NCI-H526 (cell line): Measurements from ENCODE around the gene TCHHL1.
"Not testable (repeated sequence)": the region's sequence is repeated elsewhere in the genome, so short reads cannot be mapped to it uniquely, and the experiment has no call there.

Experiments used
- DNase-seq, 2 experiments: peaks; one replicate each; lab custom pipeline; 2025; lab: John Stamatoyannopoulos, UW

TCHHL1 gene

DNA sequence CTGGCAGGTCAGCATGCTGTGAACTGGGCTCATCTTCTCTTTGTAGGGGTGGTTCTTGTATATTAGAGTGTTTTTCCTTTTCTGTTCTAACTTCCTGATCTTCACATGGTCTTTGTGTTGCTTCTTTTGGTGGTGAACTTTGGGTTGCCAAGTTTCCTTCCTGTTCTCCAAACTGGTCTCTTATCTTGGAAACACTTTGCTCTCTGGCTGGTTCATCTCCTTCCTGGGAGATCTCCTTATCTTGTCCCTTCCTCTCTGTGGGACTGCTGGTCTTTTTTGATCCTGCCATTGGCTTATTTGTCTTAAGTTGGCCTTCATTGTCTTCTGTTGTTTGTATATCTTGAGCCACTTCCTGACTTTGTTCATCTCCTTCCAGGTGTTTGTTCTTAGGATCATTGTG, 2.1 kb downstream of the TCHHL1 start:
- DNase-seq: no peak

DNA sequence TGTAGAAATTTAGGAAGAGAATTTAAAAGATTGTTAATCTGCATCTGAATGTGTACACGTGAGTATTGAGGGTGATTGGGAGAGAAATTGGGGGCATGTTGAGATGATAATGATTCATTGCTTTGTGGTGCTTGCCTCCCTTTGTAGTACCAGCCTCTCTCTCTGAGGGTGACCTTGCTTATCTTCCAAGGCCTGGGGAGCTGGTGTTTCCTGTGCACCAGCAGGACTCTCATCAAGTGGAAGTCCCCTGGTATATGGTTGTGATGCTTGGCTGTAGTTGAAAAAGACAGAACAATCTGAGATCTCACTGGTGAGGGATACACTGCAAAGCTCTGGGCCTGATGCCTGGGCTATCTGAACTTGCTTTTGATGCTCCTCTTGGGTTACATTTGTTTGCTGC, 4.0 kb downstream of the TCHHL1 start:
- DNase-seq: no peak

DNA sequence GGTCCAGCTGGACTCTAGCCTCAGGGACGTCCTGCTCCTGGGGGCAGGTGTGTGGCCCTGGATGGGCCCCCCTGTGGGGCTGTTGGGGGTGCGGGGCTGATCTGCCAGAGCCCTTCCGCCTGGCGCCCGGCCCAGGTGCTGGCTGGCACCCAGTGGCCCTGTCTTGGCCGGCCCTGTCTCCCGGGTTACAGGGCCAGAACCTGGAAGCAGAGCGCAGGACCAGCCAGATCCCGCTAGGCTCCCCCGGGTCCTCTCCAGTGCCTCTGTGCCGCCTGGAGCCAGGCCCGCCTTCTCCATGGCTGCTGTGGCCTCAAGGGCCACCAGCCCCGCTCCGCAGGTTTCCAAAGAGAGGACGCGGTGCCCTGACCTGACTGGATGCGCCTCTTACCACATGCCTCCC, 7.8 kb downstream of the TCHHL1 start:
- not testable (repeated sequence) for DNase-seq

DNA sequence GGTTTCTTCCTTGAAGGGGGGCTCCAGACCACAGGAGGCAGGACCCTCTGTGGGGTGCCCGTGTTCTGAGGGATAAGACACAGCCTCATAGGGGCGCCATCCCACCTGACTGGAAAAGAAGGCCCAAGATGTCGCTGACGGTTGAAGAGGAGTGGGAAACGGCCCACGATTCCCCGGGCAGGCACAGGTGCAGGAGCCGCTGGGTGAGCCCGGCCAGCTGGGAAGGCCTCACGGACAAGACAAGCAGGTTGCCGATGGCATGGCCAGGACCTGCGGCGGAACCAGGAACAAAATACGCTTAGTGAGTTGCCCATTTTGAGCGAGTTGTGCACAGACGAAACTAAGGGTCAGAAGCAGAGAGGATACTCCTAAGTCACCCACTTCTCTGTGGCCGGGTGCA, 8.4 kb downstream of the TCHHL1 start:
- DNase-seq: not testable (repeated sequence)

DNA sequence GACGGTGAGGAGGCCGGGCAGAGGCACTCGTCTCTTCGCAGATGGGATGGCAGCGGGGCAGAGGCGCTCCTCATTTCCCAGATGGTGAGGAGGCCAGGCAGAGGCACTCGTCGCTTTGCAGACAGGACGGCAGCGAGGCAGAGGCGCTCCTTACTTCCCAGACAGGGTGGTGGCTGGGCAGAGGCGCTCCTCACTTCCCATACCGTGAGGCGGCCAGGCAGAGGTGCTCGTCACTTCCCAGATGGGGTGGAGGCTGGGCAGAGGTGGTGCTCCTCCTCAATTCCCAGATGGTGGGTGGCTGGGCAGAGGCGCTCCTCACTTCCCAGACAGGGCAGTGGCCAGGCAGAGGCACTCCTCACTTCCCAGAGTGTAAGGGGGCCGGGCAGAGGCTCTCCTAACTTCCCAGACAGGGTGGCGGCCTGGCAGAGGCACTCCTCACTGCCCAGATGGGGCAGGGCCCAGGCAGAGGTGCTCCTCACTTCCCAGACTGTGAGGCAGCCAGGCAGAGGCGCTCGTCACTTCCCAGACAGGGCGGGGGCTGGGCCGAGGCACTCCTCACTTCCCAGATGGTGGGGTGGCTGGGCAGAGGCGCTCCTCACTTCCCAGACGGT, 9.9 kb downstream of the TCHHL1 start:
- DNase-seq: no peak

DNA sequence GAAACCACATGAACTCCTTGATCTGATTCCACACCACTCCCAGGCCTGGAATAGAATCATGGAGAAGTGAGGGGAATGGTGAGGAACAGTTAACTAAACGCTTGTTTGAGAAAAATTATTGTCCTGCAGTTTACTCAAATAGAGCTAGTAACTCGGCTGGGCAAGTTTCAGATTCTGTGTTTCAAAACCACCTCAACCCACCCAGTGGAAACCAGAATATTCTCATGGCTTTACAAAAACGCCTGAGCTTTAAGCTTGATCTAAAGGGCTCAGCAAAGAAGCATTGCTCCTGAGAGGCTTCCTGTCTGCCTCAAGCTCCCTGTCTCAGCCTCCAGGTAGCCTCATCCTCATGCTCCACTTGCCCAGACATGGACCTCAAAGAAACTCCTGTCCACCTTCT, 16.6 kb downstream of the TCHHL1 start:
- DNase-seq: no peak

DNA sequence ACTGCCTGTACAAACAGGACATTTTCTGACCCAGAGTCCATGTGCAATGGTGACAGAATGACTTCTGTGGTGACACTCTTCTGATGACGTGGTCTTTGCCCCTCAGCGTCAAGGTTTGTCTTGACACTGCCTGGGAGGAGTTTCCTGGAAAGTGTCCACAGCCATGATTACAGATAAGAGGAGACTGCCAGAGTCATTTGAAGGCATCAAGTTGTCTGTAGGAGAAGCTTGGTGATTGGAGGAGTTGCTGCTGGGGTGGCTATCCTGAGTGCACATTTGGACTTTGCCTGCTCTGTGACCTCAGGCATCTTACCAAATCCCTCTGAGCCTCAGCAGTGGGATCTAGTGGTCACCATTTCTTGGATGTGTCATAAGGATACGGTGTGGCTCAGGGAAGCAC, 17.7 kb downstream of the TCHHL1 start:
- DNase-seq: no peak

DNA sequence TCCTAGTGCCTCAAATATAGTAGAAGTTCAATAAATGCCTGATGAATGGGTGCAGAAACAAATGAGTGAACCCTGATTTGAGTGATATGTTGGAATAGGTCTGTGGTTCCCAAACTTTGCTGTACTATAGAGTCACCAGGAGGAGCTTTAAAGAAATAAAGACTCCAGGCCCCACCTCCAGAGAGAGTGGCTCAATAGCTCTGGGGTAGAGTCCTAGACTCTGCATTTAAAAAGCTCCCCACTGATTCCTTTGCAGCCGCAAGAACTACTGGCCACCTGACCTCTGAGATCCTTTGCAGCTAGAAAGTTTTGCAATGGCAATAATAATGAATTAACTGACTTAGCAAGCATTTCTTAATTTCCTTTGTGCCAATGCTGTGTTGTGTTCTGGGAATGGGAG, 20.9 kb downstream of the TCHHL1 start:
- DNase-seq: no peak

DNA sequence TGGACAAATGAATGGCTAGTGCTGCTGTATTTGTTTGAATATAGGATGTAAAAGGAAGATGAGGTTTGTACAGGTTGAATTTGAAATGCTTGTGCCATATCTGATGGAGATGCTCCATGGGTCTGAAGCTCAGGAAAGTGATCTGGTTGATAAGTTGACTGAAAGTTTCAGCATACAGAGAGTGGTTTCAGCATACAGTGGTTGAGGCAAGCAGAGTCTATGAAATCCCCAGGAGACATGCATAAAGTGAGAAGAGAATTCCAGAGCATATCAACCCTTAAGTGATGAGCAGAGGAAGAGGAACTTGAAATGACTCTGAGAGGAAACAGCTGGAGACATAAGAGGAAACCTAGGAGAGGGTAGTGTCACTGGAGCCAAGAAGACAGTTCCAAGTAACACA, 21.7 kb downstream of the TCHHL1 start:
- DNase-seq: no peak

DNA sequence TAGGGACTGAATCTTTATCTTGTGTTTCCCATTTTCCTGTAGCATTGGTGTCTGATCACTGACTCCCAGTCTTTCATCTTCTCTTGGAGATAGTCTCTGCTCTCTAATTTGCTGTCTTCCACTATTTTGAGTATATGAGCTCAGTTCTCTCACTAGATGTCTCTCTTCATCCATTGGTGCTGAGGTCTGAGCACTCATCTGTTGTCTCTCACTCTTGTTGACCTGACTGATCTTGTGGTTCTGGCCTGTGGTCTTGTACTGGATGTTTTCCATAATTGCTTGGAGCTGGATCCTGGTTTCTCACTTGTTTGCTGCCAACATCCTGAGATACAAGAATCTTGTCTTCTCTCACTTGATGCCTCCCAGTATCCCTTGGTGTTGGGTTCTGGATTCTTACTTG, 26.9 kb downstream of the TCHHL1 start:
- no peak for DNase-seq

DNA sequence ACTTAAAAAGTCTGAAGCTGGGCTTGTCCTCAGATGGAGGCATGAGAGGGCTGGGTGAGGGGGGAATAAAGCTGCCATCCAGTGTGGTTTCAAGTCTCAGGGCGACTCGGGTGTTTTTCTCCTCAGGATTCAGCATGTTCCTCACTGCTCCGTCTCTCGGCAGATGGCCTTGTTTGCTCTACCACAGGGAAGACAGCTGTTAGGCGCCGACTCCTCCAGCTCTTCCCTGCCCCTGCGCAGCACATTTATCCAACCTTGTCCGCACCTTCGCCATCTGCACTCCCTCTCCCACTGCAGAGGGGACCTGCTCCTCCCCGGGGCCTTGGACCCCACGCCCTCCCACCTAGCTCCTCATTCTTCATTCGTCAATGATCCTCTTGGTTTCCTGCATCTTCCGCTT, 35.5 kb downstream of the TCHHL1 start:
- peak in 1 of 2 experiments; percentile 57 for DNase-seq

DNA sequence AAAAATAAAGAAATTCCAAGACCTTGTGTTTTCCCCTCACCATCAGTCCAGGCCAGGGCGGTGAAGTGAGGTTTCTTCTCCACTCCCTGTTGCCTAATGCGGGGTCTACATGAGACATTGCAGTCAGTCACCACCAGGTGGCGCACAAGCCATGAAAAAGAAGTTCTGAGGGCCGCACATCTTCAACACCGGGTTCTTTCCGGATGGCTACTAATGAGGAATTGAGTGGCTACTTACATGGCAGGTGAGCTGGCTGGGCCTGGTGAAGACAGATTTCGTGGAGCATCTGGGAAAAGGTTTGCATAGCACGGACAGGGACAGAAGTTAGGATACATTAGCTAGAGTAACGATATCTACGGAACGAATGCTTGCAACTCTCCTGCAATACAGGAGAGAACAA, 36.3 kb downstream of the TCHHL1 start:
- peak; percentile 85 to 96 for DNase-seq

DNA sequence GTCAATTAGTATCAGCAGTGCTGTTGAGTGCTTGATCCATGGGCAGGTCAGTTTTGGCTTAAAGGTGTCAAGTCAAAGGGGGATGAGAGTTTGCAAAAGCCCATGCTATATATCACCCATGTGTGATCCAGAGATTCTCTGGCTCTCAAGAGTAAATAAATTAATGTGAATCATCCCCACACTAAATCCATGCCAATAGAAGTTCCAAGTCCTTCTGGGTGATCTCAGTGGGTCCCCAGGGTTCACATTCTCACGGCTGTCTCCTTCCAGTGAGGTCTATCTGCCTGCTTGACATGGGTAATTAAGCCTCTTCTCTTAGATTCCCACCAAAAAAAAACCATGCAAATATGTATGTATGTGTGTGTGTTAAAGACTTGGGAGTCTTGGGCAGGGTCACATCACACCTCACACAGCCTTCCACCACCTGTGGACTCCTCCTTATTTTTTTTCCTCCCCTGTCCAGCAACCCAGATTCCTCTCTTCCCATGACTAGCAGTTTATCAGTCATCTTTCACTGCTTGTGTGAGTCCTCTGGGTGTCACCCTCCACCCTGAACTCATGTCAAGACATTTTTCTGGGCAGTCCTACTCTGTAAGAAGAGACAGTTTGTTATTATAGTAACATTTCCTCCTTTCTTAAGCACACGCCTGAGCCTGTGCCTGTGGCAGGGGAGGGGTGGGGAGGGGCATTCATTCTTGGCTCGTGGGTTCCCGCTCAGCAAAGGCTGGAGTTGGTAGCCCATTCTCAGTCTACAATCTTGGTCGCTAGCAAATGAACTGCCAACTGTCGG, 37.8 kb downstream of the TCHHL1 start:
- DNase-seq: no peak

DNA sequence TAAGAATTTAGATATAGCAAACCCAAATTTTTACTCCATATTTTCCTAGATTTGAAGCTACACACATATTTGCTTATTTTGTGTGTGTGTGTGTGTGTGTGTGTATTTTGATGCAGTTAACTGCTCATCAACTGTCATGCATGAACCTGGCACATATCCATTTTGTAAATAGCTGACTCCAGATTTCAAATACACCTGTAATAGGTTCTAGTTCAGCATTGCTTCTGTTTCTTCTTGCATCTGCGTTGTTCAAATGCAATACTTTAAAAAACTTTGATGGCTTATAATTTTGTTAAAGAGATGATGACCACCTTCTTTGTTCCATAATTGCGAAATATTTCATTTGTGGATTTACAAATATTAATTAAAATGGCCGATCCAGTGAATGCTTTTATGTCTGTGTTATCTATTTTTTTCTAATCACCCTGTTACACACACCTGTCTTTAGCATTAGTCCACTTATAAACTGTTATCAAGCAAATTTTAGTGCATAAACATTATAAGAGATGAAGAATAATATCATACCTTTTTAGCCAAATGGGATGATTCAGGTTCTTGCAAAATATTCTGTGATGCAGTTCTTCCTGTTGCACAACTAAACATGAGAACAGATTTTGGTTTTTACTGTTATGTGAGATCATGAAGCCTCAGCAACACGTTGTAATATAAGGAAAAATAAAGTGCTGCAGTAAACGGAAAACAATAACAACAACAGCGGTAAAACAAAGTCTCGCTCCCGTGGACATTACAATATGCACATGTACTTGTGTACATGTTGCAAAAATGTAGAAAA, 39.4 kb downstream of the TCHHL1 start:
- DNase-seq: no peak

DNA sequence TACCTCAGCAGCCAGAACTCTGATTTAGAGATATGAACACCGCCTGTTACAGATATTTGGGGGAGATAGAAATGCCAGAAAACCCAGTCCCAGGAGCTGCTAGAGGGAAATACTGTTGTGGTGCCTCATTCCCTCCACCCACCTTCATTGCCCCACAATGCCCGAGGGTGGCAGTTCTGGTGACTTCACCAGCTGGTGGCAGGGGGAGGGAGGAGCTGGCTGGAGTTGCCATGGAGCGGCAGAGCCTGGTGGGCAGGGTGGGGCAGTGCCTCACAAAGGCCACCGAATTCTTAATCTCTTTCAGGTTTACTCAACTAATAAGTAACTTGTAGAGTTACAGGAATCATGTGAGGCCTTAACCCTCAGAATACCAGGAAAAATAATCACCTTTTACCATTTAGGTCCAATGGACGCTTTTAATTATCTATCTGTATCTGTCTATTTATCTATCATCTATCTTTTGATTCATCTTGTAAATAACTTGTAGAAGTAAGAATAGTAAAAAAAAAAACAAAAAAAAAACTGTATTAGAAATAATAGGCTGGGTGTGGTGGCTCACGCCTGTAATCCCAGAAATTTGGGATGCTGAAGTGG, 40.4 kb downstream of the TCHHL1 start:
- DNase-seq: peak; percentile 64 to 67

DNA sequence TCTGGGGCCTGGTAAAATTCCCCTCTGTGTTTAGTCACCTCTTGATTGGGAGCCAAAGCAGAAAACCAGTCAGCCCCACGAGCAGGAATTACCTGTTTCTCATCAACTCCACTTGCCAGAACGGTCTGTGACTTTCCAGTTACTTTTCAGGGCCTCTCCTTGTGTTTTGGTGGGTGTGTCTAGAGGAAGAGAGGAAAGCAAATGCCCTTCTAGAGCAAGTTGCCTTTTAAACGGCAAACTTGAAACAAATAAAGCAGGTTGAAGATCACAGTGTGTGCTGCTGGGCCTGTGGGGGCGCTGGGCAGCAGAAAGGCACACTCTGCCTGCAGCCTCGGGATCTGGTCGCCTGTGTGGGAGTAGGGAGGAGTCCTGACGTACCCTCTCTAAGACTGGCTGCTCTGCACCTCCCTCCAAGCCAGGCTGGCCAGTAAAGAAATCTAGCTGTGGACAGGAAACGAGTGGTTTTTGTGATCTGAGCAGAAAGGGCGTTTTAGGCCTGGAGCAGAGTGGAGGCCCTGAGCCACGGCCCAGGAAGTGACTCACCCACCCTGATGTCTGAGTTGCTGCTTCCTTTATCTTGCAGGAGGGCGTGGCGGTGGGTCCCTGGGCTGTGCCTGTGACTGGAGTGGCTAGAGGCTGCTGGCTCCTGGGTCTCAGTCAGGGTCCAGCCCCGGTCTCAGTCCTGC, 41.0 kb downstream of the TCHHL1 start:
- peak; percentile 85 to 93 for DNase-seq

DNA sequence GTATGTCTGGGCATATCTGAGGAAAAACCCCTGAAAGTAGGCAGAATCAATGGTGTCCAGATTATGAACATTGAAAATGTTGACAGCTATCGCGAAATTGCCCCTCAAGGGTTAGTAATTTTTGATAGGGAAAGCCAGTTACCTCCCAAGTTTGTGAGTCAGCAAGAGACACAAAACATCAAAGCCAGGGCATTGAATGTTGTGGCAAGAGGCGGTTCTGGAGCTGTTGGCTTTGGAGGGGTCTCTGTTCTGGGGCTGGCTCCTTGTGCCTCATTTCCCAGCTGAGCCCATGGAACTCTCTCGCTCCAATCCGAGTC, 41.5 kb downstream of the TCHHL1 start:
- no peak for DNase-seq

DNA sequence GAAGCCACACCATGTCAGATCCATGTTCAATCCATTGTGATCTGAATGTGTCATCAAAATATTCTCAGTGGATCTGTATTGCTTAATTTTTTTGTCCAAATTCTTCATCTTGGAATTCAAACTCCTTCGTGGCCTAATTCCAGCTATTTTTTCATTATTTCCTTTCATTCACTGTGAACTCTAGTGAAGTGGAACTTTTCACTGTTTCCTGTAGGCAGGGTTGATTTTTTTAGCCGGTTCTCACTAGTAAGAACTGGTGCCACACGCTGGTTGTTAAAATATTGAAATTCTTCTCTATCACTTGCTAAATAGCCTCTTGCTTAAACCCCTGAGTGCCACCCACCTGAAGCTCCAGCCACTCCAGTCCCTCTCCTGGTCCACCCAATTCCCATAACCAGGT, 44.5 kb downstream of the TCHHL1 start:
- DNase-seq: no peak

DNA sequence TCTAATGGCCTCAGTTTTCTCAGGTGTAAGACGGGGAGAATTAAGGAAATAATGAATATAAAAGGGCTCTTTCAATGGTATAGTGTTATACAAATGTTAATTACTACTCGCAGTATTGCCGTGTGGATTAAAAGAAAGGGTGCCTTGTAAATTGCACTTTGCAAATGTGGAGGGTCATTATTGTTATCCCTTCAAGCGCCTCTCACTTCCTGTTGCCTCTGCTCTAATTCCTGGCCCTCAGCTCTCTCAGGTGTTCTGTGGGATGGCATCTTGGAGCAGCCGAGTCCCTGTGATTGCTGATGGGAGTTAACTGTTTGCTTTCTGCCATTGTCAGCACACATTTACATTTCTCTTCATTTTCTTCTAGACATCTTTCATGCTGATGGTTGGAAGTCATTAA, 45.0 kb downstream of the TCHHL1 start:
- DNase-seq: no peak

DNA sequence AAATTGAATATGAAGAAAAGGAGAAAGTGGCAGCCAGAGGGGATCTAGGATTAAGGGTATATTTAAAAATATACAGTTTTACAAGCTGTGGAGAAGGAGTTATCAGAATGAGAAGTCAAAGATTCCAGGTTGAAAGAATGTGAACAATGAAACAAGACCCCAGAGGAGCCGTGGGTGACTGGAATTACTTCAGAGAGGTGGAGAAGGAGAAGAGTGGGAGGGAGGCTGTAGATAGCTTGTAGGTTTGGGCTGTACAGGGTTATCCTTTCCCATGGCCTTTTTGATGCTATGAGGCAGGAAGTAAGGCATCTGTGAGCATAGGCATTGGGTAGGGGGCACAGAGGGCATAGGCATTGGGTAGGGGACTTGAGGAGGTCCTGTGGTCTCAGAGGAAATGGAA, 46.8 kb downstream of the TCHHL1 start:
- no peak for DNase-seq

DNA sequence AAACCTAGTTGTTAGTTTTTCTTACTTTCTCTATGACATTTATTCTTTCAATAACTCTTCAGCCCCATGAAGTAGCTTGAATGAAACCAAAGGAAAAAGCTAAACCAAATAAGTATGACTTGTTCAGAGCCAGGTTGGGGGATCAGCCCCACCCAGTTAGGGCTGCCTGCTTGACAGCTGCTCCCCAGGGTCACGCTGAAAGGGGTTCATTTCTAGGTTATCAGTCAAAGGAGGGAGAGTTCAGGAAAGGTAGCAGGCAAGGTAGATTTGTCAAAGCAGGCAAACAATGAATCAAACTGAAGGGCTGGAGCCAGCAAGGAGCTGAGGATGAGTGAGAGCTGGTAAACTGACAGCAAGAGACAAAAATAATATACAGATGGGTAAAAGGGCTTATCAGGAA, 49.0 kb downstream of the TCHHL1 start:
- no peak for DNase-seq

DNA sequence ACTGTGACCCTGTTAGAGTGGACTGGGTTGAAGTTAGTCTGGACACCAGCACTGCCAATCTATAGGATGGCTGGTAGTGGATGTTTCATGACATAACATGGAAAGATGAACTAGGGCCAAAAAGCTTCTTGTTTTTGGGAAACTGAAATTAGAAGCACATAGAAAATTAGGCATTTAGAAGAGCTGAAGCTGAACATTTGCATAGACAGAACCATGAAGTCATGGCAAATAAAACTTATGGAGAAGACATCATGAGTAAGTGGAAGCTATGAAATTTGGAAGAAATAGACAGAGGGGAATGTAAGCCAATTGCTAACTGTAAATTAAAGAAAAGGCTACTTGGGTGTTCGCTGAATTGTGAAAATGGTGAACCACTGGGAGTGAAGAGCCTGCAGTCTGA, 49.4 kb downstream of the TCHHL1 start:
- no peak for DNase-seq
